DND-41 (cell line): ENCODE measurements around the gene C13orf46.

Experiments used
- CTCF ChIP-seq: IDR thresholded peaks from 2 replicates; pipeline ENCODE4 v1.5.1; 2012; ENCODE audit warnings: borderline replicate concordance, low read length, moderate library complexity, mild to moderate bottlenecking; ENCODE audit not compliant: poor library complexity, severe bottlenecking; ENCODE audit errors: extremely low read depth
- EZH2 ChIP-seq: IDR thresholded peaks from 3 replicates; pipeline ENCODE4 v1.6.1; 2012; ENCODE audit warnings: borderline replicate concordance, low read depth, mild to moderate bottlenecking, moderate library complexity, low read length, inconsistent platforms; ENCODE audit not compliant: severe bottlenecking

GRCh38 chr13:113937073-113937472 lies 36.8 kb downstream of the C13orf46 start:
- TF ChIP-seq CTCF: no peak
- no peak for TF ChIP-seq EZH2
